RWPE1 (cell line): Measurements from ENCODE around the gene LRCH3.
"Not testable (repeated sequence)": the region's sequence is repeated elsewhere in the genome, so short reads cannot be mapped to it uniquely, and the experiment has no call there.

Source experiments
- CTCF ChIA-PET: fragments of 350-600 bp; sonication (Branson Sonifier 250); formaldehyde crosslinking; extraction: SDS; loops from one replicate; lab custom pipeline; 2021; lab: Yijun Ruan, JAX
- POLR2A ChIA-PET: fragments of 400-600 bp; formaldehyde crosslinking; extraction: SDS; loops from one replicate; lab custom pipeline; 2020; ENCODE audit warnings: antibody characterized with exemption; ENCODE audit not compliant: low non-redundant PET; lab: Yijun Ruan, JAX
- DNase-seq: peaks from one replicate; pipeline ENCODE4 v3.0.0; 2012; ENCODE audit warnings: low spot score
- H3K27ac ChIP-seq: fragments of 450-650 bp; 2 replicates; pipeline ENCODE4 v1.5.1; 2017
- TF ChIP-seq, protein P1 (sequence below): fragments of 450-650 bp; conservative IDR thresholded peaks from 2 replicates; pipeline ENCODE4 v1.5.1; 2017; ENCODE audit warnings: low read depth, mild to moderate bottlenecking

Gene LRCH3

DNA sequence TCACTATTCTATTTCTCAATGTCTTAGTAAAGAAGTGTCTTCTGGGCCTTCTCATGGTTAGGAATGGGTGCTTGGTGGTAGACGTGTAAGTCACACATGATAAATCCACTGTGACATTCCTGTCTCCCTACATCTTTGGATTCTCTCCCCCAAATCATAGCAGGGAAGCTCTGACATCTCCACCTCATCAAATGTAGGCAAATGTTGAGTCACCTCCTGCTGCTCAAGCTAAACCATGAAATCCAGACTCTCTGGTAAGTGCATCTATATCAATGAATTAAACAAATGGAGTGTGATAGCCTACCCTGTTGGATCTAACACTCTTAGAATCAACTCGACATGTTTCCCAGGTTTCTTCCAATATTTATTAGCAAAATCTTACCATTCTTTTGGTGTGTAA, 116.1 kb downstream of the LRCH3 start:
- ChIA-PET POLR2A (no interaction called here), CTCF (interaction anchor here (2.0 to 2.1 kb wide), 2 partner anchors 16 to 36 kb away, joined by 6 to 13 read pairs; no protein-coding TSS in a partner anchor)
- DNase-seq, result no peak
- H3K27ac ChIP-seq, result no peak overlapping the region
- TF ChIP-seq, protein P1, sequence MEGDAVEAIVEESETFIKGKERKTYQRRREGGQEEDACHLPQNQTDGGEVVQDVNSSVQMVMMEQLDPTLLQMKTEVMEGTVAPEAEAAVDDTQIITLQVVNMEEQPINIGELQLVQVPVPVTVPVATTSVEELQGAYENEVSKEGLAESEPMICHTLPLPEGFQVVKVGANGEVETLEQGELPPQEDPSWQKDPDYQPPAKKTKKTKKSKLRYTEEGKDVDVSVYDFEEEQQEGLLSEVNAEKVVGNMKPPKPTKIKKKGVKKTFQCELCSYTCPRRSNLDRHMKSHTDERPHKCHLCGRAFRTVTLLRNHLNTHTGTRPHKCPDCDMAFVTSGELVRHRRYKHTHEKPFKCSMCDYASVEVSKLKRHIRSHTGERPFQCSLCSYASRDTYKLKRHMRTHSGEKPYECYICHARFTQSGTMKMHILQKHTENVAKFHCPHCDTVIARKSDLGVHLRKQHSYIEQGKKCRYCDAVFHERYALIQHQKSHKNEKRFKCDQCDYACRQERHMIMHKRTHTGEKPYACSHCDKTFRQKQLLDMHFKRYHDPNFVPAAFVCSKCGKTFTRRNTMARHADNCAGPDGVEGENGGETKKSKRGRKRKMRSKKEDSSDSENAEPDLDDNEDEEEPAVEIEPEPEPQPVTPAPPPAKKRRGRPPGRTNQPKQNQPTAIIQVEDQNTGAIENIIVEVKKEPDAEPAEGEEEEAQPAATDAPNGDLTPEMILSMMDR, result no peak

DNA sequence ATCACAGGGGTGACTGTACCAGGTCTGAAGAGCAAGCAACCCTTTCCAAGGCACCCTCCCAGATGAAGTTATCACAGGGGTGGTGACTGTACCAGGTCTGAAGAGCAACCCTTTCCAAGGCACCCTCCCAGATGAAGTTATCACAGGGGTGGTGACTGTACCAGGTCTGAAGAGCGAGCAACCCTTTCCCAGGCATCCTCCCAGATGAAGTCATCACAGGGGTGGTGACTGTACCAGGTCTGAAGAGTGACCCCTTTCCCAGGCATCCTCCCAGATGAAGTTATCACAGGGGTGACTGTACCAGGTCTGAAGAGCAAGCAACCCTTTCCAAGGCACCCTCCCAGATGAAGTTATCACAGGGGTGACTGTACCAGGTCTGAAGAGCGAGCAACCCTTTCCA, 117.5 kb downstream of the LRCH3 start:
- DNase-seq, CTCF ChIA-PET, POLR2A ChIA-PET, H3K27ac ChIP-seq: not testable (repeated sequence)

DNA sequence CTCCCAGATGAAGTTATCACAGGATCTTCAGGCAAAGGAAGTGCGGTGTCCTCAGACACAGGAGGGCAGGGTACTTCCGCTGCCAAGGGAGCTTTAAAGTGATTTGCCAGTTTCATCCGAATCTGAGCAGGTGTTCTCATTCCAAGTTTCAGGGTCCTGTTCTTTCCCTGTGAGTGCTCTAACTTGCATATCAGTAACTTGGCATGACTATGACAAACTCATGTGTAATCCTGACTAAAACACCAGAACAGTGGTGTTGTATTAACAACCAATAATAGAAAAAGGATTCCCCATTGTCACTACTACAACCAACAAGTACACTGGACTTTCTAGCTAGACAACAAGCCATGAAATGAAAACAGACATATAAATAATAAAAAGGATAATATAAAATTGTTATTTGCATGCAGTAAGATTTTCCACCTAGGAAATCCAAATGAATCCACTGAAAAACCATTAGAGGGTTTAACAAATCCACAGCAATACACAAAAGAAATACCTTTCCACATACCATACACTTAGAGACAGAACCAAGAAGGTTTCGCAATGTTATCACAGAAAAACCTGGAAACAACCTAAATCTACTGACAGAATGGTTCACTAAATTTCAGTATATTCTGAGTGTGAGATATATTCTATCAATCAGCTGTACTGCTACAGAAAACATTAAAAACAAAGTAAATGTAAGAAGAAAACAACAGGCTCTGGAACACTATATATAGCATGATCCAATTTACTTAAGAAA, 118.1 kb downstream of the LRCH3 start:
- CTCF ChIA-PET, result no interaction called here
- no peak overlapping the region for H3K27ac ChIP-seq
- no peak for DNase-seq
- POLR2A ChIA-PET, result no interaction called here
- TF ChIP-seq, protein P1, result no peak

DNA sequence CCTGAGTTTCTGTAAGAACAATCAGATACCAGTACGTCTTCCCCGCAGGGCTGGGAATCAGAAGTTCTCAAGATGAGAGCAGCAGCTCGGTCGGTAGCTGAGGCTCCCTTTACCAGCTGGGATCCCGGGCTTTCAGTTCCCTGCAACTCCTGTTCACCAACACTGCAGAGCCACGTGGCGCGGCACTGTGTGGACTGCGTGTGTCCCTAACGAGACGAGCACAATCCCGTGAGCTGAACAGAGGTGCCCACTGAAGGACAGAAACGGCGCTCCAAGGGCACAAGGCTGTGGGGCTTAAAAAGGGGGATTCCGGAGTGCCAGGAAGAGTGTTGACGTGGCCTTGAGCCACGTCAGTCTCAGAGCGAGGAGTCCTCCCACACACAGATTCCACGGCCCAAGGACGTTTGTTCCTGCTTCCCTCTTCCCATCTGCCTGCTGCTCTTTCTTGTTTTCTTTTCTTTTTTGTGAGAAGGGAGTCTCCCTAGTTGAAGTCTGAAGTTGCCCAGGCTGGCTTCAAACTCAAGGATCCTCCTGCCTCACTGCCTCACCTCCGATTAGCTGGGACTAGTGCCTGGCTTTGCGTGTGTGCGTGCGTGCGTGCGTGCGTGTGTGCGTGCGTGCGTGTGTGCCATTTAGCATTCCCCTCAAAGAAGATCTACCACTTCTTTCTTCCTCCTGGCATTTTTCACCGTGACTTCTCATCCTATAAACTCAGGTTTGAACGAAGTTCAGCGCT, 121.9 kb downstream of the LRCH3 start:
- no peak for DNase-seq
- ChIA-PET POLR2A (no interaction called here), CTCF (no interaction called here)
- H3K27ac ChIP-seq, result no peak overlapping the region
- TF ChIP-seq, protein P1, result no peak

DNA sequence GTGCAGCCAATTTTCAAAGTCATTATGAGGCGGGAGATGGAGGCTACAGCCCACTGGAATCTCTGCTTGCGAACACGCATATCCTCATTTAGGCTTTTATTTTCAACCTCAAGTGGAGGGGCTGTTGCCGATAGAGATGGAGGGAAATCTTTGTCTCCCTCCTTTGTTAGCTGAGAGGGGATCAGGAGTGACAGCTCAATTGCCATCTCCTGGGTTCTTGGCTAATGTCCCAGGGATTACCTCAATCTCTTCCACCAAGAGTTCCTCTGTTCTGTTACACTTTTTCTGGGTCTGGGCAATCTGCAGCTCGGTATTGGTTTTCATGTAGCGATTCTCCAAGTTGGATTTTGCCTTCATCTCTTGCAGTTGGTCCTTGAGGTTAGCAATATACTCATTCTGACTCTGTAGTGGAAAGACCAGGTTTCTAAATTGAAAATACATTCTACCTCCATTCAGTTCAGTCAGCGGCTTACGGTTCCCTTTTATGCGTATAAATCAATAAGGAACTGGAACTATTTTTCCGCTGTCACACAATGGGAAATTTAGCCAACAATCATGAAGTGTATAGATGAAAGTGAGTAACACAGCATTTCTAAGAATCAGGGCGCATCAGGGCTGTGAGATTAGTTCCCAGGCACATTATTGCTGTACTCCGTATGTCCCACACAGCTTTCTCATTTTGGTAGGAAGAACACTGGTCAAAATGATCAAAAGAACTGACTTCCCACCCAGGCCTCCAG, 122.8 kb downstream of the LRCH3 start:
- ChIA-PET CTCF (interaction anchor here (1.5 kb wide), 1 partner anchor 29 kb away, joined by 3 read pairs; no protein-coding TSS in a partner anchor), POLR2A (no interaction called here)
- TF ChIP-seq, protein P1, result no peak
- no peak overlapping the region for H3K27ac ChIP-seq
- no peak for DNase-seq

DNA sequence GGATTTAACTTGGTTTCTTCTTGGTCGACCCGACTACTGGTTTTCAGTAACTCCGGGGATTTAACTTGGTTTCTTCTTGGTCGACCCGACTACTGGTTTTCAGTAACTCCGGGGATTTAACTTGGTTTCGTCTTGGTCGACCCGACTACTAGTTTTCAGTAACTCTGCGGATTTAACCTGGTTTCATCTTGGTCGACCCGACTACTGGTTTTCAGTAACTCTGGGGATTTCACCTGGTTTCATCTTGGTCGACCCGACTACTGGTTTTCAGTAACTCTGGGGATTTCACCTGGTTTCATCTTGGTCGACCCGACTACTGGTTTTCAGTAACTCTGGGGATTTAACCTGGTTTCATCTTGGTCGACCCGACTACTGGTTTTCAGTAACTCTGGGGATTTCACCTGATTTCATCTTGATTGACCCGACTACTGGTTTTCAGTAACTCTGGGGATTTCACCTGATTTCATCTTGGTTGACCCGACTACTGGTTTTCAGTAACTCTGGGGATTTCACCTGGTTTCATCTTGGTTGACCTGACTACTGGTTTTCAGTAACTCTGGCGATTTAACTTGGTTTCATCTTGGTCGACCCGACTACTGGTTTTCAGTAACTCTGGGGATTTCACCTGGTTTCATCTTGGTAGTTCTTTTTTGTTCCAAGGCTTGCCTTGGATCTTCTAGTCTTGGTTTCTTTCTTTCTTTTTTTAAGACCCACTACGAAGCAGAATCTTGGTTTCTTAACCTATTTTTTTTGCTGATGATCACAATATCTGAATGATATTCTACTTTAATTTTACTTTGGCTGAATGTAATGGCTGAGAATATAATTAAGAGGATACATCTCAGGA, 130.6 kb downstream of the LRCH3 start:
- H3K27ac ChIP-seq, CTCF ChIA-PET, POLR2A ChIA-PET, DNase-seq: not testable (repeated sequence)
